Fibroblast of the conjunctiva (primary cell): ENCODE measurements around the gene IER5.

Source experiments
- DNase-seq: peaks from one replicate; pipeline ENCODE4 v3.0.0-alpha.2; 2010; ENCODE audit warnings: low read depth

IER5 gene

DNA sequence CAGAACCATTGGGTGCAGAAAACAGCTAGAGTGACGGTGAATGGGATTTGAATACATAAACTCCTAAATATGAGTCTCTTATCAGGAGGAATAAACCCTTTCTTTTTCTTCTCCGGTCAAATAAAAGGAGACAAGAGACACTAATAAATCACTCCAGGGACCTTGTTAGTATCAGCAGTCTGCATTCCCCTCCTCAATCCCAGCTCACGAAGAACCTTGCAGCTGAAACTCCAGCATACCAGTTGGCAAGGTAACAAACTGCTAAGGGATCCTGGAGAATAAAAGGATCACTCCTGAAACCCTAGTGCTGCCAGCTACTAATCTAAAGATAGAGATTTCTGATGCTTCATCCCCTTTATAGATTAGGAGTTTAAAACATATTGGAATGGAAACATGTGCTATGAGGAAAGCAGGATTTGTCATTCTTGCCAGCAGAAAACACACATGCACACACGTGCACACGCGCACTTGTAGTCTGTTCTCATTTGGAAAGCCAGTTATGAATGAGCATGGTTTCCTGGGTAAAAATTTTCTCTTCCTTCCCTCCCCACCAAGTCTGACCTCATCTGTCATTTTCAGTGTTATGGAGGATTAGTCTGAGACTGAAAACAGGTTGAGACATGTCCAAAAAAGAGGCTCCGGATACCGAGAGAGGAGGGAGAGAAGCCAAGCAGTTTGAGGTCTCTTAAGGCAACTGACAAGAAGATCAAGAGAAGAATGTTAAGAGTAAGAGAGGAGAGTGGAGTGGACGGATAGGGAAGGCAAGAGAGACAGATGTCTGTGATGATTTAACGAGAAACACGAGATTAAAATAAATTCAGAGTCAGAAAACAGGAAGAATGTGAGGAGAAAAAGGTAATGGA lies 10.9 kb downstream of the IER5 start:
- no peak for DNase-seq

DNA sequence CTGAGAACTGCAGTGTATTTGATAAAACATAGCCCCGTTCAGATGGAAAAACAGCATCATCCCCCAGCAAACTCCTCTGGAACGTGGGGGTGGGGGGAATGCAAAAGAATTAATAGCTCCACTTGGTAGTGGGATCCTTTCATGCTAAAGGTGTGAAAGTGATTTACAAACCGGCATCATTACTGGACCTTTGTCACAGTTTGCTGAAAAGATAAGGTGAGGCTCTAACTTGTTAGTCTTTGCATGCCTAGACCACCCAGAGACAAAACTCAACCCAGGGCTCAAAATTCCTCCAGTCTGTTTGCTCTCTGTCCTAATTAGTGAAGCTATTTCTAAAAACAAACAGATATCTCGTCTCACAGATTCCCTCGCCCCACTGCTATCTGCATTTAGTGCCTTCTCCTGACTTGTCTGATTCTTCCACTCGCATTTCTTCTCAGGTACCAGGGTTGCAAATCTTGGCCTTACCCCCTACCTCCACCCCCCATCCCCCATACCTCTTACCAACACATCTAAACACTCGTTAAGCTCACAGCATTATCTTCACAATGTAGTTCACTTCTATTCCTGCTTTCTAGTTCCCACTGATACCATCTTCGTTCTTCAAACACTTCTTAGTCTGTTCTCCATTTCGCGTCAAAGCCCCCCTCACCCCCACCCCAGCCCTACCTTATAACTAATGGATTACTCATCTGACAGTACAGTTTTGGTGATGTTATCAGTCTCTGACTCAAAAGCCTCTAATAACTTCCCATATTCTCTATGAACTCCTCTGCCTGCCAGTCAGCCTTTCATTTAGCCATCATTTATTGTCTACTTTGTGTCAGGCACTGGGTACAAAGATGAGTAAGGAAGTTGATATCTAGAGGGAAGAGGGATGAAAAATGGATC lies 11.8 kb downstream of the IER5 start:
- DNase-seq: no peak

DNA sequence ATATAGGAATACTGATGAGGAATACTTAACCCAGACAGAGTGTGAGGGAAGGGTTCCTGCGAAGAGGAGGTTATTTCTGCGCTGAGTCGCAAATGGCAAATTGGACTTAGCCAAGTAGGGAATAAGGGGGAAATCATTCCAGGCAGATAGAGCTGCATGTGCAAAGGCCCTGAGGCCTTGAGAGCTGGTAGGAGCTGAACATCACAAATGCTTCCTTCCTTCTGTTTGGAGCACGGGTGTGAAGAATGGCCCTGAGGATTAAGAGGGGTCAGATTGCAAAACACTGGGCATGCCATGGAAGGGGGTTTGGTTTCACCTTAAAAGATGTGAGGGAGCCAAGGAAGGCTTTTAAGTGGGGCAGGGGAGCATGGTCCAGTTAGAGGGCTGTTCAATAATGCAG lies 12.4 kb downstream of the IER5 start:
- no peak for DNase-seq

DNA sequence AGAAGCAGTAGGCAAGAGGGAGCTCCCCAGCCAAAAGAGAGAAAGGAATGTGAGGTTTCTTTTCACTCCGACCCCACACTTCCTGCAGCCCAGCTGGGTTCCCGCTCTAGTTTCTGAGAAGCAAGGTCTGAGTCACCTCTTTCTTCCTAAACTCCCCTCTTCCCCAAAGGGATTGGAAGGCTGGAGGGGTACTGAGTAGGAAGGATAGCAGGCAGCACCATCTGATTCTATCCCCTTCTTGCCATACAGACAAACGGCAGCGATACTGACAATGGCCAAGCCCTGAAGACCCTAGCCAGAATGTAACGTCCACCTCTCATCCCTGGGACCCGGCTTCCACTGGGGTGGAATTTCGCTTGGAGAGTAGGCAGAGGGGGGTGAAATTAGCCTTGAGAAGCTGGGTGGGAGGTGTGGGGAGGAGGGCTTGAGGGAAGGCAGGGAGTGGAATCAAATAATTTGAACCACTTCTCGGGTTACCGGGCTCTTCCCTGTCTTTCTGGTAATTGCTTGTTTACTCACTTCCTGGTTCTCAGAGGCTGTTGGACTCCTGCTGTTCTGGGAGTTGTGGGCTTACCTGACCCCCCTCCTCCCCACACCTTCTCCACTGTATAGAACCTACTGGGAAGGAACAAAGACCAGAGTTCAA lies 13.2 kb downstream of the IER5 start:
- DNase-seq: no peak

- no peak for DNase-seq
Observed at GRCh38 chr1:181102841-181103240, 14.3 kb downstream of the IER5 start.

DNA sequence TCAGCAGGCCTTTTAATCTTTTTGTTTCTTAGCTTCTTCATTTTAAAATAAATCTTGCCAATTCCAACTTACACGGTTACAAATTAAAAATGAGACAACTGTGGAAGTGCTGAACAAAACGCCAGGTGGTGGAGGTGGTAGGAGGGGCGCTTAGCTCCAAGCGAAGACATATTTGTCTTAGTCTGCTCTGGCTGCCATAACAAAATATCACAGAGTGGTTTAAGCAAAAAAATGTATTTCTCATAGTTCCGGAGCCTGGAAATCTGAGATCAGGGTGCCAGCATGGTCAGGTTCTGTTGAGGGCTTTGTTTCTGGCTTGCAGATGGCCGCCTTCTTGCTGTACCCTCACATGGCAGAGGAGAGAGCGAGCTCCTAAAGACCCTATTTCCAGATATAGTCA lies 14.9 kb downstream of the IER5 start:
- DNase-seq: no peak

GRCh38 chr1:181104042-181104789 lies 15.7 kb downstream of the IER5 start:
- DNase-seq: no peak

- DNase-seq: no peak
Observed at GRCh38 chr1:181104790-181105133, 16.3 kb downstream of the IER5 start.

DNA sequence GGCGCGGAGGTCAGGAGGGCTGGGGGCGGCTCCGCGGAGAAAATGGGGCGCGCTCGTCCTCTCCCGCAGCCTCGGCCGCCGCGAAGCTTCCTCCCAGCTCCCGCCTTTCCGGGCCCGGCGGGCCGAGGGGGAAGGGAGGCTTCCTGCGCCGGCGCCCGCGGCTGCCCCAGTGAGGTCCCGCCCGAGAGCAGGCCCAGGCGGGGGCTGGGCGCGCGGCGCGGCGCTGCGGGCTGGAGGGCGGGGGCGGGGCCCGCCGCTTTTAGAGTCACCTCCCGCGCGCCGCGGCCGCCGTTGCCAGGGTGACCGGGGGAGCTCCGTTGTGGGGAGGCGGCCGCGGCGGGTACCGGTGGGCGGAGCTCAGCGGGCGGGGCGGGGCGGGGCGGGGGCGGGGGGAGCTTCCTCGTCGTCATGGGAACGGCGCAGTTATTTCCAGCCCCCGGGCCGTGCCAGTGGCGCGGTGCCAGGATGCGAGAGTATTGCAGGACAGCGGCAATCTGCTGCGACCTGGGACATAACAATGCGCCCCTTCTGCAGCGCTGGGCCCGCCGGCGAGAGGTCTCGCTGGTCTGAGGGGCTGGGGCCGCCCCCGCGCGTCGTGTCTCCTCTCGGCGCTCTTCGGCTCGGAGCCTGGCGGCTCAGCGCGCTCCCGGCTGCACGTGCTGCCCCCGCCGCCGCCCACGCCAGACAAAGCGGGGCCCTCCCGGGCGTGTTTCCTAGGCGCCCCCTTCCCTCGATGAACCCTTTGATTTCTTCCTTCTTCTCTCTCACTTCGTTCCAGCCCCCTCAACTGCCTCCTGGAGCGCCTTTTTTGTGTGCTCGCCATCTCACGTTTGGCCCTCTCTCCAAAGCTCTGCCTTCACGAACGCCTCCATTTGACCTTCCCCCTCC lies 16.9 kb downstream of the IER5 start:
- peak; percentile 72 for DNase-seq

DNA sequence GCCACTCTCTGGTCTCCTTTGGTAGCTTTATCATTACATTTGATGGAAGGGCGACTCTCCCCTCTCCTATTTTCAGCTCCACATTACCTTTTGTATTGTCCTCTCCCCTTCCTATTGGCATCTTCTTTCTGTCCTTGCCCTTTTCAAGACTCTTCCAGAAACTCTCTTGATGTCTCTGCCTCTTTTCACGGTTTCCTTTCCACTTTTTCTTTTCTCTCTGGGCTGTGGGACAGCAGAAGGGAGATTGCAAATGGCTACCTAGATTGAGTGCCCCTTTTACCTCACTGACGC lies 17.5 kb downstream of the IER5 start:
- no peak for DNase-seq

GRCh38 chr1:181106479-181106878 lies 18.0 kb downstream of the IER5 start:
- no peak for DNase-seq

DNA sequence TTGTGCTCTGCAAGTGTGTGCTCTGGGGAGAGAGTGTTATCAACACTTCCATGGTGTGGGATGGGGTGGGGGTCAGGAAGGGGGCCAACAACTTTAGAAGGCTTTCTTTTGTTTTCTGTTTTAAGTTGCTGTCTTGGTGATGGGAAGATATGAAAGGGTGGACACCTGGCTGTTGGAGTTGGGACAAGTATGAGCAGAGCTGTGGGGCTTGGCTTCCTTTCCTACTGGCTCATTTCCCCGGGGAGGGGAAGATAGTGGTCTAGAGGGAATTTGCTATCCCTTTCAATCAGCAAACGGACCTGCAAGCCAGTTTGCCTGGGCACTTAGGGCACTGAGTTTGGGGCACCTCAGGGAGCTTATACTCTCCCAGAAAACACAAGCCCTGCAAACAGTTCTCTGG lies 19.2 kb downstream of the IER5 start:
- DNase-seq: no peak

DNA sequence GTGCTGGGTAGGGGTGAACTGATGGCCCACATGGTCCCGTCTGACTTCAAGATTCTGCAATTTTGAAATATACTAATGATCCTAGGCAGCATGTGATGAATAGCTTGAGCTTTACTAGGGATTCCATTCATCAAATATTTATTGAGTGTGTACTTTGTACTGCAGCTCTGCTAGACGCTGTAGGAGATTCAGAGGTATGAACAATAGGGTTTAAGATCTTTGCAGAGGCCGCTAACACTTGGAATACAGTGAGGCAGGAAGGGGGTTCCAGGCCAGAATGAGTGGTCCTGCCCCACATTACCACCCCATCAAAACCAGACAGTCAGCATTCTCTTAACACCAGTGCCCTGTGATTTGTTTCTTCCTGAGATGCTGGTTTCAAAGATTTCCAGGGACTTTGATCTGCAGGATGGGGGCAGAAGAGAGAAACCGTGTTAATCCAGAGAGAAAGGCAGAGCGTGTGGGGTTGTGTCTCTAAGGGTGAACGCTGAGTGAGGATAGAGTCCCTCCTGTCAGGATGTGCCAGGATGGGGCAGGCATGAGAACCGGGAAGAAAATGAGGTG lies 19.9 kb downstream of the IER5 start:
- no peak for DNase-seq

DNA sequence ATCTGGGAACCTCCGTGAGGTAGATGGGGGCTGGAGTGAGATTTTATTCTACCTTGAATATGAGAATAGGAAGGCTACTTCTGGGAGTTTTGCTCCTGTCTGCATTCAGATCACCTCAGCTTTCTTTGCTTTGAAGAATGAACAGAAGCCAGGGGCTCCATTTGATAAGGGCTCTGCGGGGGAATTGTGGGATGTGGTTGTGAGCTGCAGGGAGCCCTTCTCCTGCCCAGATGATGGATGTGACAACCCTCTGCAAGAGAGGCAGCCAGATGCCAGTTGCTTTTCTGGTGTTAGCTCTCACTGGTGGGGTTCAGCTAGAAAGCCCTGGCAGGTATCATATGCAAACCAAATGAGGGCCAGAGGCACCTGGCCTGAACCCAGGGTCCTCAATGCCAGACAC lies 21.5 kb downstream of the IER5 start:
- no peak for DNase-seq

GRCh38 chr1:181111559-181111958 lies 23.1 kb downstream of the IER5 start:
- DNase-seq: no peak

DNA sequence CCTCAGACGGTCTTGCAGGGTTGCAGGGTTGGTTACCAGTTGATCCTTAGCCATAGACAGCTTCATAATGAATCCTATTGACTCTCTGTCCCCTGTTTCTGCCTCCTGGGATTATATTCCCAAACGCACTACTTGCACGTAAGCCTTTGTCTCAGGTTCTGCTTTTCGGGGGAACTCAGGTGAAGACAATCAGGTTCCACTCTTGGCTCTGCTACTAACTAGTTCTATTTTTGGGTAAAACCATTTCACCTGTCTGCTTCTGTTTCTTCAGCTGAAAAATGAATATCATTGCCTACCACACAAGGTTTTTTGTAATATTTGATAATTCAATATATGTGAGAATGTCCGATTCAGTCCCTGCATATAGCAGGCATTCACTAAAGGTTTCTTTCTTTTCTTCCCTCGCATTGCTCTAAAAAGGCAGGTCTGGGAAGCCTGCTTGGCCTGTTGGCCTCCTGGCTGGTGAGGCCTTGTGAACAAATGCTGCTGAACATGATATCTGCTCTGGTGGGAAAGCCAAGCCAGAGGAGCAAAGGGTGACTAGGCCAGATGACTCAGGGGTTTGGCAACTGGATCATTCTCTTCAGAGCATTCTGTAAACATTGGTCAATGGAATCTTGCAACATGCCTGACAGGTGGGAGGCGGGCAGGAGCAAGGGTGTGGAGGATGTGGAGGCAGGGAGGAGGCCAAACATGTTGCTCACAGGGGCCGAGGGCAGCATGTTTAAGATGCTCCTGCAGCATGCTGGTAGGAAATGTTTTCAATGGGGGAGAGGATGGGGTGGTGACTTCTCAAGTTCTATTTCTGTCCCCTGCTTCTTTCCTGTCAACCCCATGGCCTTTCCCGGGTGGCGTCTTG lies 23.8 kb downstream of the IER5 start:
- peak; percentile 93 for DNase-seq

GRCh38 chr1:181113059-181113641 lies 24.6 kb downstream of the IER5 start:
- DNase-seq: no peak

GRCh38 chr1:181114574-181115367 lies 26.3 kb downstream of the IER5 start:
- DNase-seq: no peak

- DNase-seq: no peak
Observed at GRCh38 chr1:181115368-181115684, 26.8 kb downstream of the IER5 start.
